ENCODE measurements around the gene RXRA.

The RXRA gene

GRCh38 chr9:134326724-134327601 is 708 bp downstream of the RXRA start:
- DNase-seq = no peak

DNA sequence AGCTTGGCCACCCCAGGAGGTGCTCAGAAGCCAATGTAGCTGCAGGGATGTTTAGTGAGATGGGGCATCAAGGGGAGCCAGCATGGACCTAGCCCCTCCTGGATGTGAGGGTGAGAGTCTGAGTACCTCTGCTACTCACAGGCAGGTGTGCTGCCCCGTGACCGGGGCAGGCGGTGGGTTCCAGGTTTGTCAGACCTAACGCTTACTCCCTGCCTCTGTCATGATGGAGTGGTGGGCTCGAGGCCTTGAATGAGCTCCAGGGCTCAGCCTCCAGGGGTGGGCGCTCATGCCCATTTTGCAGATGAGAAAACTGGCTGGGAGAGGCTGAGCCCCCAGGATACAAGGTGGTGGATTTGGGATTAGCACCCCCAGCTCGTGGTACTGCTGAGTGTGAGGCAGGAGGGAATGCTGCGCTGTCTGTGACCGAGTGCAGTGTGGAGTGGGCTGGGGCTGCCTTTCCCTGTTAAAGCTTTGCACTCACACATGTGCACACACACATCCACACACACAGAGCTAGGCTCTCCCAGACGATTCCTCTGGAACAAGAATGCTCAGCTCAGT is 1.5 kb downstream of the RXRA start:
- DNase-seq = no peak

GRCh38 chr9:134328341-134328840 is 2.1 kb downstream of the RXRA start:
- no peak for DNase-seq

- DNase-seq = no peak
These were observed 2.8 kb downstream of the RXRA start for GRCh38 chr9:134328841-134329575.

DNA sequence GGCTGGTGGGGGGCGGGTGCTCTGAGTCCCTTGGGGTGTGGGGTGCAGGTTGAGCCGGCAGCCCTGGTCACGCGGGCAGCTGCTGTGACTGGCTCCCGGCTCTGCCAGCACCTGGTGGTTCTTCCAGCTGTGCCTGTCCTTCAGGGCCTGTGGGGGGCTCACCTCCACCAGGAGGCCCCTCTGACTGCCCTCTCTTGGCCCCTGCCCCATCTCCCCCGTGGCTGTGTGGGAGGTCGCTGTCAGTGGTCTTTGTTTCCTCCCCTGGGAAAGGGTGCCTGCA is 3.3 kb downstream of the RXRA start:
- DNase-seq = no peak

DNA sequence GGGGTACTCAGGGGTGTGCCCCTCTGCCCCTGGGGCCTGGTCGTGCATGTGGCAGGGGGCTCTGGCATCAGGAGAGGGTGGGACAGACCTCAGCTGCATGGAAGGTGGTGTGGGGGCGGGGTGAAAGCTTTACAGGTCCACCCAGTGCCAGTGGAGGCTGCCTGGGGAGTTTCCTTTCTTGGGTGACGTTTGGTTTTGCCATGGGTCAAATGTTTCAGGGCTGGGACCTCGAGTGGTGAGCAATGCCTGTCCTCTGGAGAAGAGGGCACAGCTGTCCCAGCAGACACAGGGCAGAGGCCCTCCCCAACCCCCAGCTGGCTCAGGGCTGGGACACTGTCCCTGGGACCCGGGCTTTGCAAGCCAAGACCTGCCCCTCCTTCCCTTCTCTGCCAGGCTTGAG is 3.6 kb downstream of the RXRA start:
- DNase-seq = no peak

DNA sequence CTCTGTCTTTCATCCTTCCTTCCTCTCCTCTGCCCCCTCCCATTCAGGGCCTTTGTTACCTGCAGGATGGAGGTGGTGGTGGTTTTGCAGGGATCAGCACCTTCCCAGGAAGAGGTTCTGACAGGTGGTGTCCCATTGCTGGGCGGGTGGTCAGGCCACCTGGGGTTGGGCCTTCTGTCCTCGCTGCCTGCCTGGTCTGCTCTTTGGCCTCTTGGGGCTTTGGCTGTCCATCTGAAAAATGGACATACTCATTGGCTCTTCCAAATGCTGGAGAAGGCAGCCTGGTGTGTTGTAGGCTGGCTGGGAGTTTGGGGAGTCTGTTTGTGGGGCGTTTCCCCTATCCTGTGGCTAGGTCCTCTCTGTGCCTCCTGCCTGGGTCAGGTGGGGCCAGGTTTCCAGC is 4.3 kb downstream of the RXRA start:
- DNase-seq = no peak

GRCh38 chr9:134331186-134332025 is 5.2 kb downstream of the RXRA start:
- DNase-seq = no peak

DNA sequence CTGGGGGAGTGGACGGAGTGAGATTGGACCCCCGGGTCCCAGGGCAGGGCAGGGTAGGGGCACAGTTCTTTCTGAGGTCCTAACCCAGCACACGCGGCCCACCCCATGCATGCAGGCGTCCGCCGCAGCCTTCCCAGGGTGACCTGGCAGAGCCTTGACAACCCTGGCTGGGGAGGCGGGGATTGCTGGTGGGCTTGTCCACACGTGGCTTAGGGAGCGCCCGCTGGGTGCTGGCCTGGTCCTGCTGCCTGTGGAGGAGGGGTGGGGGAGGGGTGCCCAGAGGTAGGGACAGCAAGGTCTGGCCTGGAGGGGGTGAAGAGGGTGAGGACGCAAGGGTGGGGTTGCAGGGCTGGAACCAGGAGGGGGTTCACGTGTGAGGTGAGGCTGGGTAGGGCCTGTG is 6.0 kb downstream of the RXRA start:
- DNase-seq = no peak

- no peak for DNase-seq
These were observed 6.6 kb downstream of the RXRA start for GRCh38 chr9:134332841-134333233.

- no peak for DNase-seq
These were observed 7.1 kb downstream of the RXRA start for GRCh38 chr9:134333234-134333873.

- DNase-seq = no peak
These were observed 7.8 kb downstream of the RXRA start for GRCh38 chr9:134333874-134334581.

DNA sequence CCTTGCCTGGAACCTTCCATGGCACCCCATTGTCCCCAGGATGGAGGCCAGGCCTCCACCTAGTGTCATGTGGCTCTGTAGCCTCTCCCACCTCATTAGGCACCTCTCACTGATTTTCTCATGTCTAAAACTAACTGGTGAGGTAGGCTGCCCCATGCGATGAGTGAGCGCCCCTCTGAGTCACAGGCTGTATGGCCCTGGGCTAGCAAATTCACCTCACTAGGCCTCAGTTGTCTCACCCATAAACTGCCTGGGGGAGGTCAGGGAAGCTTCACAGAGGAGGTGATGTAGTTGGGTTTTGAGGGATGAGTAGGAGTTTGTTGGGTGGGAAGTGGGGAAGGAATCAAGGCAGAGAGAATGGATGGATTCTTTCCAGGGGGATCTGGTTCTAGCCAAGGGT is 8.8 kb downstream of the RXRA start:
- no peak for DNase-seq

- no peak for DNase-seq
These were observed 9.4 kb downstream of the RXRA start for GRCh38 chr9:134335486-134336220.

- DNase-seq = no peak
These were observed 10.0 kb downstream of the RXRA start for GRCh38 chr9:134336228-134336627.

DNA sequence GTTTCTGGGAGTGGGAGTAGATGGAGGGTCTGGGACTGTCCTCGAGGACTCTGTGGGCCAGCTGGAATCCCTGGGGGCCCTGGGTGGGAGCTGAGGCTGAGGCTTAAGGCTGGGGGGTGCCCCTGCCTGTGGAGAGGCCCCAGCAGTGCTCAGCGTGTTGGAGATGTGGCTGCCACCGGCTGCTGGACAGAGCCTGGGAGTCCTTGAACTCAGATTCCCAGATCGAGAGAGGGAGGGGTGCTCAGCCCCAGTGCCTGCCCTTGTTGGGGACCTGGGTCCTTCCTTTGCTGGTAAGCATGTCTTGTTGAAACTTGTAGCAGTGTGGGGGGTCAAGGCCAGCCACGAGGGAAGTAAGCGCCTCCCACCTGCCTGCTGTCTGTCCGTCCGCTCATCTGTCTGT is 10.7 kb downstream of the RXRA start:
- no peak for DNase-seq

DNA sequence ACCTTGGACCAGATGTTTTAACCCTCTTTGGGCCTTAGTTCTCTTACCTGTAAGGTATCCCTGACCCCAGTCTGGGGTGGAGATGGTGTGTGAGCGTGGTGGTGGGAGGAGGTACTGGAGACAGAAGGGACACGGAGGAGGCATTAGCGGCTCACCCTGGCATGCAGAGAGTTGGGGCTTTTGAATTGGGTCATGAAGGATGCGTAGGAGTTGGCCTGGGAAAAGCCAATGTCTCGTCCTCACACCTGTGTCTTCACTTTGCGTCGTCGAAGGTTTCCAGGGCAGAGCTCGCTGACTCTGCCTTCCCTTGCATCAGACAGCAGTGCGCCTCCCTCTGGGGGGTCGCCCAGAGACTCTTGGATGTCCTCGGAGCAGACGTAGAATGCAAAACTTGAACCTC is 11.2 kb downstream of the RXRA start:
- no peak for DNase-seq

- peak; percentile 35 for DNase-seq
These were observed 12.3 kb downstream of the RXRA start for GRCh38 chr9:134338394-134339182.

- DNase-seq = peak; percentile 35
These were observed 13.0 kb downstream of the RXRA start for GRCh38 chr9:134339183-134339806.
